NCI-H1105 treated with DMSO at 0.1 percent for 48 hours (cell line): ENCODE measurements around the gene CSH2.
"Not testable (repeated sequence)": the region's sequence is repeated elsewhere in the genome, so short reads cannot be mapped to it uniquely, and the experiment has no call there.

Experiments
- DNase-seq: peaks from one replicate; lab custom pipeline; 2025; lab: John Stamatoyannopoulos, UW

CSH2 gene

GRCh38 chr17:63854709-63855108 lies 18.8 kb downstream of the CSH2 start:
- no peak for DNase-seq

- no peak for DNase-seq
Observed at GRCh38 chr17:63853260-63853659, 20.2 kb downstream of the CSH2 start.

DNA sequence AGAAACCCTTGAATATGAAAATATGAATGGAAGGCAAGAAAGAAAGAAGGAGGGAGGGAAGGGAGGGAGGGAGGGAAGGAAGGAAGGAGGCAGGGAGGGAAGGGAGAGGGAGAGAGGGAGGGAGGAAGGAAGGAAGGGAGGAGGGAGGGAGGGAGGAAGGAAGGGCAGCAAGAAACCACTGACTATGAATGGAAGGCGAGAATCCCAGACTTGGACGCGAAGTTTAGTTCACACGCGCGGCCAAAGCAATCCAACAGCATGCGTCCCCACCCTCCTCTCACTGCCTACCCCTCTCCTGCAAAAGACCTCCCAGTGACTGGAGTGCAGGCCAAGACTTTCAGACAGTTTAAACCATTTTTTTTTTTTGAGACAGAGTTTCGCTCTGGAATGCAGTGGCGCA lies 23.1 kb downstream of the CSH2 start:
- no peak for DNase-seq

DNA sequence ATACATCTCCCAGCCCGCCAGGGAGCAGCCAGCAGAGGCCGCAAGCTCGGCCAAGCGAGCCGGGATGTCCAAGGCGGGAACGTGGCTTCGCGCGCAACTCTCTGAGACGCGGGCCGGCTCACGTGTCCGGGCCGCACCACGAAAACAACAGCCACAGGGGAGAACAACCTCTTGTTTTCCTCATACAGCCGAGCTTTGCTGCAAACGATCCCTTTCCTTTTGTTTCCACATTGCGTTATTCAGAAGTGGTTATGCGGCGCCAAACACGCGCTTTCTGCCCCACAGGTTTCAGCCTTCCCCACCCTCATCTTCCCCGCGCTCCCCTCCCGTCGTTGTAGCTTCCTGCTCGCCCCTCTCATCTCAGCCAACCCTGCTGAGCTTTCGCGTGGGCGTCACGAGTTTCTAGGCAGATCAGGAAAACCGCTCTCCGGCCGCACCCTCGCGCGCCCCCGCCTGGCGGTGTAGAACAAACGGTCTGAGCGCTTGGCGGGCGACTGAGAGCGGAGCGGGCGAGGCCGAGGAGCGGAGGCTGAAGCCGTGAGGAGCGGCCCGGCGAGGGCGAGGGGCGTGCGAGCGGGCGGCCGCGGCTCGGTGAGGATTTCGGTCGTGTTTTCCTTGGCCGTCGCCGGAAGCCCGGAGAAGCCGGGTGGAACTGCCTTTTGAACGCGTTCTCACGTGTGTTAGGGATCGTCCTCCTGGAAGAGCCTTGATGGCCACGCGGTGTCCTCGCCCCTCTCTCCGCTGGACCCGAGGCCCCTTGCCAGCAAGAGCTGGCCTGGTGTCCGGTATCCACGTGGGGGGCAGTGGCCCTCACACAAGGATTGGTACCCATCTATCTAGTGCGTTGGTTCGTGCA lies 24.4 kb downstream of the CSH2 start:
- DNase-seq = no peak

GRCh38 chr17:63847525-63848249 lies 25.8 kb downstream of the CSH2 start:
- no peak for DNase-seq

GRCh38 chr17:63845509-63845908 lies 28.0 kb downstream of the CSH2 start:
- no peak for DNase-seq

- no peak for DNase-seq
Observed at GRCh38 chr17:63843910-63844677, 29.4 kb downstream of the CSH2 start.

DNA sequence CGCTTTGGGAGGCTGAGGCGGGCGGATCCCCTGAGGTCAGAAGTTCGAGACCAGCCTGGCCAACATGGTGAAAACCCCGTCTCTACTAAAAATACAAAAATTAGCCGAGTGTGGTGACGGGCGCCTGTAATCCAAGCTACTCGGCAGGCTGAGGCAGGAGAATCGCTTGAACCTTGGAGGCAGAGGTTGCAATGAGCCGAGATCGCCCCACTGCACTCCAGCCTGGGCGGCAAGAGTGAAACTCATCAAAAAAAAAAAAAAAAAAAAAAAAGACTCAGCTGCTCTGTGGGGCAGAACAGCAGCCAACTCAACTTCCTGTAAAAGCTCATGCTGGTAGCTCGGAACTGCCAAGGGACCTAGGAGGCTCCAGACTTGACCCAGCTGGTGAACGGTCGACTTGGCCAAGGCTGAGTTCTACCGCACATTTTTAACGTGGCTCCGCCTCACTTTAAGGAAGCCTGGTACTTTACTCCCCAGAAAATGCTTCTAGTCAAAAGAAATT lies 30.0 kb downstream of the CSH2 start:
- DNase-seq = not testable (repeated sequence)

- peak; percentile 94 for DNase-seq
Observed at GRCh38 chr17:63842540-63843386, 30.7 kb downstream of the CSH2 start, which contains the start of gene SMARCD2. Gene SMARCD2, minus strand, starts transcription at chr17:63842685. Its CDS starts 11 bp downstream, at chr17:63842674.

DNA sequence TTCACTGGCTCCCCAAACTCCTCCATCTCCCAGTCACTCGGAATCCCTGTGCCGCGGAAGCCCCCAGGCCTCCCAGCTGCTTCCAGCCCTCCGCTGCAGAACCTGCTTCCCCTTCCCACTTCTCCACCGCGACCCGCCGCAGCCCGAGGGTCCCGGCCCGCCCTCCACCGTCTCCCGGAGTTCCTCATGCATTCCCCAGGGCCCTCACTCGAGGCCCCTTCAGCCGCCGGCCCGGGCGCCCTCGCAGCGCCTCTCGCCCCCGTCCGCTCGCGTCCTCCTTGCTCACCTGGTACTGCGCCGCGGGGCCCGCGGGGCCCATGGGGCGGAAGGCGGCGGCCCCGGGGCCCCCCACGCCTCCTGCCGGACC lies 31.3 kb downstream of the CSH2 start:
- no peak for DNase-seq

GRCh38 chr17:63841350-63842172 lies 31.9 kb downstream of the CSH2 start:
- DNase-seq = no peak

GRCh38 chr17:63840591-63841349 lies 32.7 kb downstream of the CSH2 start:
- DNase-seq = no peak

GRCh38 chr17:63838631-63839171 lies 34.8 kb downstream of the CSH2 start:
- no peak for DNase-seq

- no peak for DNase-seq
Observed at GRCh38 chr17:63837962-63838600, 35.4 kb downstream of the CSH2 start.

DNA sequence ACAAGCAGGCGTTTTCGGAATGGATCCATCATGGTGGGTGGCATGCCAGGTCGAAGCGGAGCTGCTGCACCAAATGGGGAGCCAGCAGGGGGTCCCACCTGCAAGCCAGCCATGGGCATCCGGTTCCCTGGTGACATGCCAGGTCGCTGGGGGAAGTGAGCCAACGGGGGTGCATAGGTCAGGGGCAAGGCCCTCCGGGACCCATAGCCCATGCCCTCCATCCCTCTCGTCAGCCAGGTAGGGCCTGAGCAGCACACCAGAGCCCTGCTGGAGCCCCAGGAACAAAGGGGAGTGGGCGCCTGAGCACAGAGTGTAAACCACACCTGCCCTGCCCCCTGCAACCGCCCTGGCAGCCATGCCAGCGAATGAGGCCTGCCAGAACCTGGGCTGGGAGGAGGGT lies 36.0 kb downstream of the CSH2 start:
- no peak for DNase-seq

GRCh38 chr17:63836811-63837210 lies 36.7 kb downstream of the CSH2 start:
- no peak for DNase-seq

GRCh38 chr17:63835167-63835720 lies 38.2 kb downstream of the CSH2 start:
- no peak for DNase-seq

DNA sequence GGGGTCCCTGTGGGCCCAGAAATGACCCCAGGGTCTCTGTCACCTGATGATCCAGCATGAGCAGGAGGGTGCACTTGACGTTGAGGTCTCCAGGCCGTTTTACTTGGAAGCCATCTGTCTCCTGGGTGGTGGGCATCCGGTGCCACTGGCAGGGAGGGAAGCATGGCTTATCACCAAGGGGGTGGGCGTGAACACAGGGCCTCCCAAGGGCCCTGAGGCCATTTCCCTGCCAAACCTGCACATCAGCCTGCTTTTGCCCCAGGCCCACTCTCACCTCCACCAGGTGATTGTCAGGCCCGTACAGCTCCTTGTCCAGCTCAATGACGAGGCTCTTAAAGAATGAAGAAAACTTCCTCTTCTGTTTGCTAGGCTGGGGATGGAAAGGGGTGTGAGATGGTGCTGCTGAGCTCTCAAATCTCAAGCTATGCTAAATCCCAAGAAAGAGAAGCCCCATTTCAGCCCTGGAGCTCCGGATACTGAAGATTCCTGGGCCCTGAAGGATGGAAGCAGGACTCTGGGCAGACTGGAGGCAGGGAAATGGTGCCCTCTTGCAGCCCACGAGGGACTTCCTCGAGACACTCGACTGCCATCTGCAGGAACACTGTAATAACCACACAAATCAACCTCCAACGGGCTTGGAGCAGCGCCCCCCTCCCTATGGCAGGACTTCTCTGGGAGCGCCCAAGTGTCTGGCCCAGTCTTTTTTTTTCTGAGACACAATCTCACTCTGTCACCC lies 38.9 kb downstream of the CSH2 start:
- DNase-seq = peak; percentile 71
